Measurements from ENCODE around the gene ATF4. TPM values are rescaled to one million over a fixed set of nuclear protein-coding genes. Genes with fewer than 3 reads are reported as not detected.
A peak's percentile ranks its signal among the peaks of the same experiment; 100 is the strongest.

ATF4 gene
- total and polyA plus RNA-seq, 2 of the 13 experiments (the other 11 are each of a cell fraction or from before 2014, with no cell fraction given), result 486 to 1,297 TPM

- no peak for TF ChIP-seq E2F1 (CRISPR knock-in tag; IDR thresholded peaks at IDR 0.05)
- peak; percentile 18; the same call in 1 of the 2 replicates for TF ChIP-seq ZFX (CRISPR knock-in tag; IDR thresholded peaks at IDR 0.05; ENCODE audit: low read depth)
- TF ChIP-seq SMARCE1 (IDR thresholded peaks at IDR 0.05; ENCODE audit: borderline replicate concordance), result no peak
- TF ChIP-seq MTF1 (CRISPR knock-in tag; IDR thresholded peaks at IDR 0.05), result no peak
- TF ChIP-seq HOXA3 (CRISPR knock-in tag; IDR thresholded peaks at IDR 0.05), result 0 out of 2 replicates have a peak, but pooled peaks have one; percentile 15
- TF ChIP-seq IKZF1 (IDR thresholded peaks at IDR 0.05), result no peak
- no peak for TF ChIP-seq TOE1 (CRISPR knock-in tag; IDR thresholded peaks at IDR 0.05)
- peak; percentile 52 for TF ChIP-seq SAP130 (CRISPR knock-in tag; IDR thresholded peaks at IDR 0.05; ENCODE audit: low read depth)
- TF ChIP-seq ZNF878 (CRISPR knock-in tag; IDR thresholded peaks at IDR 0.05), result 0 out of 2 replicates have a peak, but pooled peaks have one; percentile 33
- peak; percentile 43; the same call in 1 of the 2 replicates for TF ChIP-seq BCL6 (CRISPR knock-in tag; IDR thresholded peaks at IDR 0.05)
- no peak for TF ChIP-seq ZNF83 (CRISPR knock-in tag; IDR thresholded peaks at IDR 0.05; ENCODE audit: borderline replicate concordance)
- TF ChIP-seq ZFY (CRISPR knock-in tag; IDR thresholded peaks at IDR 0.05), result peak; percentile 32
- TF ChIP-seq FOXO4 (CRISPR knock-in tag; conservative IDR thresholded peaks at IDR 0.05), result 0 out of 2 replicates have a peak, but pooled peaks have one; percentile 67
- TF ChIP-seq LRRFIP1 (CRISPR knock-in tag; conservative IDR thresholded peaks at IDR 0.05), result no peak
- no peak for TF ChIP-seq ZNF572 (CRISPR knock-in tag; IDR thresholded peaks at IDR 0.05)
- TF ChIP-seq CEBPZ (IDR thresholded peaks at IDR 0.05; ENCODE audit: low read length), result no peak
- no peak for TF ChIP-seq HOXD1 (CRISPR knock-in tag; IDR thresholded peaks at IDR 0.05)
- TF ChIP-seq SPEN (CRISPR knock-in tag; IDR thresholded peaks at IDR 0.05; ENCODE audit: low read depth), result 0 out of 2 replicates have a peak, but pooled peaks have one; percentile 37
- peak; percentile 46; the same call in 1 of the 2 replicates for TF ChIP-seq CCDC6 (CRISPR knock-in tag; IDR thresholded peaks at IDR 0.05)
- TF ChIP-seq ZFP62 (CRISPR knock-in tag; IDR thresholded peaks at IDR 0.05), result no peak
- 0 out of 4 replicates have a peak, but pooled peaks of 1 of the 2 experiments have one; percentile 10 for TF ChIP-seq MAFK (conservative IDR thresholded peaks at IDR 0.05 in 1 of 2, IDR thresholded peaks at IDR 0.05 in 1 of 2; ENCODE audit: low read length in 2 of 2)
- peak; percentile 43; the same call in 1 of the 2 replicates for TF ChIP-seq SMC3 (IDR thresholded peaks at IDR 0.05; ENCODE audit: low read length)
- TF ChIP-seq ZNF235 (CRISPR knock-in tag; IDR thresholded peaks at IDR 0.05; ENCODE audit: borderline replicate concordance), result no peak
These were observed 24.1 kb upstream of the ATF4 start (continued) for GRCh38 chr22:39496131-39496838.

All from HepG2 (cell line).